Neural cell (in vitro differentiated cells): ENCODE data around the gene RNGTT. TPM values are rescaled to one million over a fixed set of nuclear protein-coding genes. Genes with fewer than 3 reads are reported as not detected.

Experiments used
- H2AFZ ChIP-seq: fragments of 200-600, 300-800 bp; sonication (generic), shearing (Covaris generic); 2 replicates; pipeline ENCODE4 v1.6.0; 2014; ENCODE audit warnings: low read depth, mild to moderate bottlenecking, antibody characterized with exemption, low read length, moderate library complexity
- H3F3A ChIP-seq: fragments of 200-600 bp; shearing (Covaris generic); 2 replicates; pipeline ENCODE4 v1.6.1; 2016; ENCODE audit warnings: mild to moderate bottlenecking, moderate library complexity, mixed read lengths, antibody characterized with exemption, low read length; ENCODE audit not compliant: insufficient read depth, poor library complexity, severe bottlenecking
- H3K27ac ChIP-seq: fragments of 200-600, 300-800 bp; sonication (generic), shearing (Covaris generic); 2 replicates; pipeline ENCODE4 v1.5.1; 2014; ENCODE audit warnings: mild to moderate bottlenecking, low read length, moderate library complexity
- H3K27me3 ChIP-seq: fragments of 300-800, 200-600 bp; sonication (generic), shearing (Covaris generic); 2 replicates; pipeline ENCODE4 v1.6.0; 2014; ENCODE audit warnings: mild to moderate bottlenecking, low read depth, low read length, moderate library complexity; ENCODE audit not compliant: insufficient read depth
- H3K36me3 ChIP-seq: fragments of 300-800, 200-600 bp; sonication (generic), shearing (Covaris generic); 2 replicates; pipeline ENCODE4 v1.5.1; 2014; ENCODE audit warnings: mild to moderate bottlenecking, antibody characterized with exemption, low read length, moderate library complexity; ENCODE audit not compliant: insufficient read depth
- H3K4me2 ChIP-seq: fragments of 300-800, 200-600 bp; sonication (generic), shearing (Covaris generic); 2 replicates; pipeline ENCODE4 v1.6.0; 2014; ENCODE audit warnings: mild to moderate bottlenecking, low read length
- H3K4me3 ChIP-seq: fragments of 300-800, 200-600 bp; sonication (generic), shearing (Covaris generic); 2 replicates; pipeline ENCODE4 v1.5.1; 2014; ENCODE audit warnings: mild to moderate bottlenecking, low read length, moderate library complexity
- H3K79me2 ChIP-seq: fragments of 200-600 bp; shearing (Covaris generic); replicated peaks from 2 replicates; pipeline ENCODE4 v1.6.0; 2014; ENCODE audit warnings: mild to moderate bottlenecking, low read length, moderate library complexity; ENCODE audit not compliant: insufficient read depth
- H3K9ac ChIP-seq: fragments of 300-800, 200-600 bp; sonication (generic), shearing (Covaris generic); 2 replicates; pipeline ENCODE4 v1.6.1; 2016; ENCODE audit warnings: mild to moderate bottlenecking, low read length, mixed read lengths
- H3K9me2 ChIP-seq: fragments of 200-600 bp; shearing (Covaris generic); 2 replicates; pipeline ENCODE4 v1.6.1; 2016; ENCODE audit warnings: mild to moderate bottlenecking, low read length, mixed read lengths; ENCODE audit not compliant: insufficient read depth
- H3K9me3 ChIP-seq: fragments of 200-600, 300-800 bp; sonication (generic), shearing (Covaris generic); 2 replicates; pipeline ENCODE4 v1.6.1; 2016; ENCODE audit warnings: mild to moderate bottlenecking, mixed run types, low read length, moderate library complexity, mixed read lengths
- H4K20me1 ChIP-seq: fragments of 200-600 bp; shearing (Covaris generic); 2 replicates; pipeline ENCODE4 v1.6.1; 2016; ENCODE audit warnings: mild to moderate bottlenecking, mixed run types; ENCODE audit not compliant: insufficient read depth
- CTCF ChIP-seq: fragments of 450-650 bp; IDR thresholded peaks from 2 replicates; pipeline ENCODE4 v1.5.1; 2014; ENCODE audit warnings: antibody characterized with exemption, mild to moderate bottlenecking, moderate library complexity; ENCODE audit not compliant: poor library complexity, severe bottlenecking
- EP300 ChIP-seq: fragments of 450-650 bp; conservative IDR thresholded peaks from 2 replicates; pipeline ENCODE4 v1.6.1; 2014; ENCODE audit warnings: antibody characterized with exemption, mild to moderate bottlenecking, moderate library complexity; ENCODE audit not compliant: poor library complexity, severe bottlenecking
- EZH2 ChIP-seq: fragments of 200-600, 300-800 bp; shearing (Covaris generic), sonication (generic); IDR thresholded peaks from 2 replicates; pipeline ENCODE4 v1.6.1; 2014; ENCODE audit warnings: antibody characterized with exemption, low read length, borderline replicate concordance, mild to moderate bottlenecking; ENCODE audit not compliant: insufficient read depth, poor library complexity, severe bottlenecking
- MXI1 ChIP-seq: fragments of 450-650 bp; conservative IDR thresholded peaks from 2 replicates; pipeline ENCODE4 v1.6.1; 2014; ENCODE audit warnings: antibody characterized with exemption, mild to moderate bottlenecking; ENCODE audit not compliant: poor library complexity, severe bottlenecking
- POLR2AphosphoS5 ChIP-seq: IDR thresholded peaks from 2 replicates; pipeline ENCODE4 v1.6.1; 2012
- RAD21 ChIP-seq: fragments of 450-650 bp; conservative IDR thresholded peaks from 2 replicates; pipeline ENCODE4 v1.6.1; 2014; ENCODE audit warnings: antibody characterized with exemption, mild to moderate bottlenecking, moderate library complexity
- REST ChIP-seq: IDR thresholded peaks from 2 replicates; pipeline ENCODE4 v1.6.1; 2012; ENCODE audit warnings: borderline replicate concordance
- SMC3 ChIP-seq: fragments of 450-650 bp; conservative IDR thresholded peaks from 2 replicates; pipeline ENCODE4 v1.6.1; 2014; ENCODE audit warnings: antibody characterized with exemption, mild to moderate bottlenecking, moderate library complexity; ENCODE audit not compliant: poor library complexity
- TAF1 ChIP-seq: IDR thresholded peaks from 2 replicates; pipeline ENCODE4 v1.6.1; 2012; ENCODE audit warnings: low read depth
- polyA plus RNA-seq: library from polyadenylated mRNA; depleted of rRNA; stranded (reverse); fragments of >200 nt; gene quantifications from 2 replicates; pipeline ENCODE4 v1.2.3, GENCODE V29; 2014

RNGTT gene
- polyA plus RNA-seq, 1 donor from 2014 or later = 28.3 TPM

- no peak overlapping the region for H2AFZ ChIP-seq
- H3K36me3 ChIP-seq = no peaks in the 10 kb centered on the region
- no peaks in the 10 kb centered on the region for H3K27me3 ChIP-seq
- H3K9me3 ChIP-seq = peaks cover 4% of the 10 kb centered on the region
- H4K20me1 ChIP-seq = no peaks in the 10 kb centered on the region
- H3K27ac ChIP-seq = no peak overlapping the region
- H3K4me3 ChIP-seq = no peak overlapping the region
- H3F3A ChIP-seq = no peaks in the 10 kb centered on the region
- H3K4me2 ChIP-seq = no peak overlapping the region
- TF ChIP-seq MXI1 (no peak), REST (no peak), RAD21 (no peak), CTCF (no peak), SMC3 (no peak), TAF1 (no peak), EZH2 (no peak), POLR2AphosphoS5 (no peak), EP300 (no peak)
- H3K9ac ChIP-seq = no peak overlapping the region
- H3K79me2 ChIP-seq = no peaks in the 10 kb centered on the region
- H3K9me2 ChIP-seq = no peaks in the 10 kb centered on the region
These were observed 393.5 kb downstream of the RNGTT start for GRCh38 chr6:88569959-88570358.

GRCh38 chr6:88567696-88568095, 395.7 kb downstream of the RNGTT start:
- TF ChIP-seq REST = no peak
- TF ChIP-seq MXI1 = no peak
- no peak for TF ChIP-seq TAF1
- TF ChIP-seq EP300 = no peak
- no peak for TF ChIP-seq SMC3

More at GRCh38 chr6:88567696-88568095, 395.7 kb downstream of the RNGTT start:
- no peaks in the 10 kb centered on the region for H3K36me3 ChIP-seq
- peaks cover 4% of the 10 kb centered on the region for H3K9me3 ChIP-seq
- H2AFZ ChIP-seq = no peak overlapping the region
- no peaks in the 10 kb centered on the region for H4K20me1 ChIP-seq
- H3K4me2 ChIP-seq = no peak overlapping the region
- no peaks in the 10 kb centered on the region for H3K27me3 ChIP-seq
- no peak overlapping the region for H3K9ac ChIP-seq
- H3K9me2 ChIP-seq = no peaks in the 10 kb centered on the region
- H3K79me2 ChIP-seq = no peaks in the 10 kb centered on the region
- H3K4me3 ChIP-seq = no peak overlapping the region
- no peak overlapping the region for H3K27ac ChIP-seq
- H3F3A ChIP-seq = no peaks in the 10 kb centered on the region
